HuH-7 (cell line): ENCODE measurements around the gene ZHX3.

Source experiments
- DNase-seq: peaks from one replicate; pipeline ENCODE4 v3.0.0; 2011; ENCODE audit warnings: low spot score

Gene ZHX3

DNA sequence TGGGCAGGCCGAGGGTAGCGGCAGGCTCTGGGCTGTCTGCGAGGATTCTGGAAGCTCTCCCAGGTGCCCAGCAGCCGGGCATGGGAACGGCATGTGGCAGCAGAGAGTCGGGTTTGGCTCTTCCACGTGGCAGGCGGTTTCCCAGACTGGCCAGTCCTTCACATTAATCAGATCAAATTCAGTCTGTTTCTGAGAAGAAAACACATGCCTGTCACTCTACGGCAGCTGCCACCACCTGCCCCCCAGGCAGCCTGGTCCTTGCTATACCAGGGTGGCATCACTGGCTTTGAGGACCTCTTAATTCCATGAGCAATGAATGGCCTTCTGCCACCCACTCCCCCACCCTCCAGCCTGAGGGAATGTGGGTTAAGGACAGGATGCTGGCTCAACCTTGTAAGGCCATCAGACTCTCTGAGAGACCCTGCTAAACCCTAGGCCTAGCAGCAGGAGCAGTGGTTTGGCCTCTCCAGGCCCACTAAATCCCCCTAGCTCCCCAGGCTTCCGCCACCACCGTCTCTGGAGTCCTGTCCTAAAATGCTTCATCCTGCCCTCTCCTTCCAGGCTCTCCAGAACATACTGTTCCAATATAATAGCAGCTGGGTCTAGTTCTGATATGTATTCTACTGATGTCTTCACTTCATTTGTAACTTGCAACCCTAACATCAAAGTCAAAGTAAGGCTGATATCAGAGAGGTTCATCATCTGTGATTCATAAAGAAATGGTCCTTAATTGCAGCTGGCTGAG, 132.3 kb downstream of the ZHX3 start:
- DNase-seq, result no peak

DNA sequence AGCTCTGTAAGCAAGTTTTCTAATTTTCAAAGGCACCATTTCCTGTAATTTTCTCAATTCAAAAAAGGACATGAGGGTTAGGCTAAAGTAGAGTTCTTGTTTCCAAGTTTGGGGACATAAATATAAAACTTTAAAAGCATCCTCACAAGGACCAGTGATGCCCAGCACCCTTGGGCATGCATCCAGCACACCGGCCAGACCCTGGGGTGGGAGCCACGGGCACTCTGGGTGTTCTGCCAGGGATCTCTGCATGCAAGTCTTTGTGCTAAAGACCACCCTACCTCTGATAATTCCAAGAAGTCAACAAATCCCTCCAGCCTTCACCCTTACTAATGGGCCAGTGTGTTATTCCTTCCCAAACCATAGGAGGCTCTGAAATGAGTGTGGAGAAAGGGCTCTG, 133.7 kb downstream of the ZHX3 start:
- no peak for DNase-seq

GRCh38 chr20:41183391-41183790, 134.1 kb downstream of the ZHX3 start:
- no peak for DNase-seq

DNA sequence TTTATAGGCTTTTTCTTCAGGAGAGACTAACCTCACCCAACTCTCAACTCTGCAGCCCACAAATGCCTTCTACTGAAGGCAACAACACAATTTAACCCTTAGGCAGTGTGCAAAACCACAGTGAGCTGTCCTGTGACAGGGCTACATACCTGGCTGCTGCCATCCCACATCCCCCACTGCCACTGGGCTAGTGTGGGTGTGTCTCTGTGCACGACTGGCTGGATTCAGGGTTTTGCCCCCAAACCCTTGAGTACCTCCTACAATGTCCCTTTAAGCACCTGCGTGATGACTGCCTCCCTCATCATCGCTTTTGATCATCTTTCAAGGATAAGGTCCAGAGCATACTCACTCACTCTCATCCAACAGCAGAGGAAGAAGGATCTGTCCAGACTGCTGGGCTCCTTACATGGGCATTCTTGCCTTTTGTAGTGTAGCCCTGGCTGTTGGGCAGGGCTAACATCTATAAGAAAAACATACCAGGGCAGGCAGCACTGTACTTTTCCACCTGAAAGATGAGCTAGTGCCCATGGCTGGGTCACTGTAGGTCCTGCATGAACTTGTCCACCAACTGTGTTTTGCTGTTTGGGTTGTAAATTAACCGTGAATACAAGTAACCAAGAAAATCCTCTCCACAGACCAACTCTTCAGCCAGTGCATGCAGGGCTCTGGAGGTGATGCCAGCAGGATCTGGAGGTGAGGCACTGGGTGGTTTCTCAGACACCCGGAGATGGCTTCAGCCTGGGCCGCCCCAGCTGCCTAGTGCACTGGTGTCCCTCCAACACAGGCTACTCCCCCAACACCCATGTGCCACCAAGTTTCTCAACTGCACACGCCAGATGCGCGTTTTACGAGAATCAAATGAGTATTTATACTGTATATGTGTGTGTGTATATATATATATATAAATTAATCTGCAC, 135.0 kb downstream of the ZHX3 start:
- no peak for DNase-seq

DNA sequence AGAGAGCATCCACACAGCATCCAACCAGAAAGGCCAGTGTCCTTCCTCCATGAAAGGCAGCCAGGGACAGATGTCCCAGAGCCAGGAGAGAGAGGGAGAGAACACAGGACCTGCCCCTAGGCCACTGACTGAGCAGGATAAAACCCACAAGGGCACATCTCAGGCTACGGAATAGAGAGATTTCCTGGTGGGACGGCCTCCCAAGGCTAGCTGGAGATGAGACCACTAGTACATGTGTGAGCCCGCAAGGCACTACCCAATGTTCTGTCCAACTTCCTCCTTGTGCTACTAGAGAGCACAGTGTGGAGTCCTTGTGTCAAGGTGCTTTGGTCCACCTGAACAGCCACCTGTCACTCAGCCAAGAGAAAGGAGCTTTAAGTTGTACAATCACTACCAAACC, 136.0 kb downstream of the ZHX3 start:
- DNase-seq, result no peak

GRCh38 chr20:41180599-41181333, 136.8 kb downstream of the ZHX3 start:
- DNase-seq, result no peak

DNA sequence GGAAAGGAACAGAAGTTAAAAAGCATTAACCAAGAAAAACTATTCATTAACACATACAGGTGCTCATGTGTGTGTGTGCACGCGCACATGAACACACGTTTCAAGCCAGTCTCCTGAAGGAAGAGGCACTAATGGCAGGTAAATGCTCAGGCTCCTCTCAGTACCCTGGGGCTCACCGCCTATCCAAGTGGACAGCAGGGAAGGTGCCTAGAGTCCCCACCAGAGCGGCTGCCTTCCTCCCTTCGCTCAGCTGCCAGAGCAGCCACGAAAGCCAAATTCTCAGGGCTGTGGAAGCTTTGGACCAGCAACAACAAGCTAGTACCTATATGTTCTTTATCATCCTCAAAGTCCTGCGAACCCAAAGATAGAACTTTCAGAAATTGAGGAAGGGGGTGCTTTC, 137.6 kb downstream of the ZHX3 start:
- DNase-seq, result no peak

DNA sequence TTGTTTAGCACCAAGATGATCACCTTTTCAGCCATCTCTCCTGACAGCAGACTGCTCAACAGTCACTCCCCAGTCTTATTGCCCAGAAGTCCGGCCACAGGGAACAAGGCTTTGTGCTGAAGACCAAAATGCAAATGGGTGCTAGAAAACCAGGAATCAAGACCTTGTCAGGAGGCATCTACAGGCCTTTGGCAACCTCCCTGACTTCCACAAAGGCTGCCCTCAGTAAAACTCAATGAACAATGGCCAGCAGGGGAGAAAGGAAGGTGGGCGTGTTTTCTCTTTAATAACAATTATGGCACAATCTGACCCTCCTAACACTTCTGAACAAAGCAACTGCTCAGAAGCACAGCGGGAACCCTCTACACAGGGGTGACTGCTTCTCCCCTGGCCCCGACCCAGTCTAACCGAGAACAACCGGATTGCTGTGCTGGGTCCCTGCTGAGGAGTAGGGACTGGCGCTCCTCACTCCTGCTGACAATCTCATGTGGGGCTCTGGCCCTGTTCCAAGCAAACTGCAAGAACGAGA, 138.6 kb downstream of the ZHX3 start:
- no peak for DNase-seq

GRCh38 chr20:41178495-41178894, 139.0 kb downstream of the ZHX3 start:
- DNase-seq, result no peak

DNA sequence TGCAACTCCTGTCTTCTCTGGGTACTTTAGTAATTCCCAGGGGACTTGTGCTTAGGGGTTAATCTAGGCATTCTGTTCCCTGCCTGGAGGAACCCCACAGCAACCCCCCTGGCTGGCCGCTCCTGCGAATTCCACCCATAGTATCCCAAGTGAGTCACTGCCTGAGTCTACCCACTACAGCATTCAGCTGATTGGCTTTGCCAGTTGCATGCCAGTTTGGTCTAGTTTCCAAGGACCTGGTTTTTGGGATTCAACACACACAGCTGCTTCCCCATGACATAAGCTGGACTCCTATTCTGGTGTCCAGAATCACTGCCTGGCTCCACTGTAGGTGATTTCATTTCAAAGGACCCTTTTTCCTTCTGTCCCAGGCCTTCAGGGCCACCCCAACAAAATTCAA, 139.9 kb downstream of the ZHX3 start:
- DNase-seq, result no peak

- DNase-seq, result no peak
Measured at GRCh38 chr20:41176711-41177552, 140.6 kb downstream of the ZHX3 start.

DNA sequence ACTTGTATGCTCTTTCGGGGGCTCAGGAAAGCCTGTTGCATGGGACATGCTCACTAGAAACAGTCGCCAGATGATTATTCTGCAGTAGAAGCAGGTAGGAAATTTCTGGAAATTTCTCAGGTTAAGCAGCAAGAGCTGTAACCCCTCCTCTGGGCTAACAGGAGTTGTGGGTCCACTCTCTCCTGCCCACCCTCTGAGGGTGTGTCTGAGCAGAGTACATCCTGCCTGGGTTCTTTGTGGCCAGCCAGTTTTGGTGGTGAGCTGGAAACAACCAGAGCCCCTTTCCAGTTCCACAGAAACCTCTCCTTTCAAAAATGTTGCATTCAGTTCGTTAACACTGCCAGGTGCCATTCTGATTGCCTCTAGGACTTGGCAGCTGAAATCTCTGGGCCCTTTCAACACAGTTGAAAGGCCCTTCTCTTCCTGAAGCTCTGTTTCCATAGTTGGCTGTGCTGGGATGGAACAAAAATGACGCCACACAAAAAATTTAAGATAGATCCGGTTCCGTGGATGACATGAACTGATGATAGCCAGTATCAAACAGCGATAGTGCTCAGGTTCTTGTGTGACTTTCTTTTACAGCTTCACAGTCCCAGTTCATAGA, 141.7 kb downstream of the ZHX3 start:
- no peak for DNase-seq

DNA sequence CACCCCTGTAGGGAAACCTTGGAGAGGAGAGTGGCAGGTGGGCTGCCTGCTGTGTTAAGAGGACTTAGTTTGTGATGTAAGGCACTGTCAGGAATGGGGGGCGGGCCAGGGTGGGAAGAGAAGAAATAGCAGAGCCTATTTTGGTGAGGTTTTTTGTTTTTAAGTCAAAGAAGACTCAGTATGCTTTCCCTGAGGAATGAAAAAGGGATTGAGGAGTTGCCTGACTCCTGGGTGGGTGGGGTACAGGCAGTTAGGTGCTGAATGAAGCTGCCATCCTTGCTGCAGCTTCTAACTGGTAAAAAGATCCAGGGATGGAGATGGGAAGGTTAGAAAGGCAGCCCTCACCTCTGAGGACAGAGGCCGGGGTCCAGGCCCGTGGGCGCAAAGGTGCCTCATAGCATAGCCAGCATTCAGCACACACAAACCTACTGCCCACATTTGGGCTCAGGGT, 142.3 kb downstream of the ZHX3 start:
- no peak for DNase-seq

GRCh38 chr20:41174782-41175181, 142.7 kb downstream of the ZHX3 start:
- no peak for DNase-seq

DNA sequence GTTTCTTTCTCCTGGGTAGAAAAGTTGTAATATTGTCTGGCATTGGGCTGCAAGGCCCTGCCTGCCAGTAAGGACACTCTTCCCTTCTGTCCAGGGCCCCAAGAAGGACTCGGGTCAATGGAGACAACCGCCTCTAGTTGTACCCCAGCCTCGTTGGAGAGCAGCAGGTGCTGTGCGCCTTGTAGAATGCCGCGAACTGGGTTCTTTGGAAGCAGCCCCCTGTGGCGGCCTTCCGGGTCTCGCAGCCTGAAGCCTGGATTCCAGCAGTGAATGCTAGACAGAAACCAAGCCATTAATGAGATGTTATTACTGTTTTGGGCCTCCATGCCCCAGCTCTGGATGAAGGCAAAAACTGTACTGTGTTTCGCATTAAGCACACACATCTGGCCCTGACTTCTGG, 143.2 kb downstream of the ZHX3 start:
- no peak for DNase-seq

DNA sequence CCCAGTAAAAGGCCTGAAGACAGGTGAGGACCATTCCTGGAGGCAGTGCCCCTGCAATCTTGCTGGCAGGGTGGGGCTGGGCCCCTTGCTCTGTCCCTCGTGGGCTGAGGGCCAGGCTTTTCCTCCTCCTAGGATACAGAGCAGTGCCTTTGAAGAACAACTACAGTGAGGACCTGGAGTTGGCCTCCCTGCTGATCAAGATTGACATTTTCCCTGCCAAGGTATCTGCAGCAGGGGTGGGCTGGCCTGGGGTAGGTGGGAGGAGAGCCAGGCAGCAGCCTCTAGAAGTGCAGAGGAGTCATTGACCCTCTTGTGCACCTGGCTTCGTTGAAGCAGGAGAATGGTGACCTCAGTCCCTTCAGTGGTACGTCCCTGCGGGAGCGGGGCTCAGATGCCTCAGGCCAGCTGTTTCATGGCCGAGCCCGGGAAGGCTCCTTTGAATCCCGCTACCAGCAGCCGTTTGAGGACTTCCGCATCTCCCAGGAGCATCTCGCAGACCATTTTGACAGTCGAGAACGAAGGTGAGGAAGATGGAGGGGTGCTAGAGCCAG, 143.7 kb downstream of the ZHX3 start:
- no peak for DNase-seq

DNA sequence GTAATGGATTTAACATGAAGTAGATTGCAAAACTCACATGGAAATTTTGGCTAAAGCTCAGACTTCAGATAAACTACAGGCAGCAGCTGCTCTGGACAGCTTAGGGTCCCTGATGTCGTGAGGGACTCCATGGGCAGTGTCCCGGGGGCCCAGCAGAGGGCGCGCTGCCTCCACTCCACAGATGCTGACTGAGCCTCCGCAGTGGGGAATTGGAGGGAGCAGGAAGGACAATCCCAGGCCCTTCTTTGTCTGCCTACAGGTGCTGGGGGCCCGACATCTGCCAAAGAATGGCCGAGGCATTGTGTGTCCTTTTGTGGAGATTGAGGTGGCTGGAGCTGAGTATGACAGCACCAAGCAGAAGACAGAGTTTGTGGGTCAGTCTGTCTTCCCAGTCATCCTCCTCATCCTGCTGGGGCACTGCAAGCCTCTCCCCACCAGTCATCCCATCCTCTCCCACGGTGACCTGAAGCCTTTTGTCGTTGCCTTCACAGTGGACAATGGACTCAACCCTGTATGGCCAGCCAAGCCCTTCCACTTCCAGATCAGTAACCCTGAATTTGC, 144.3 kb downstream of the ZHX3 start:
- peak; percentile 92 for DNase-seq

- no peak for DNase-seq
Measured at GRCh38 chr20:41172296-41173140, 145.0 kb downstream of the ZHX3 start.

DNA sequence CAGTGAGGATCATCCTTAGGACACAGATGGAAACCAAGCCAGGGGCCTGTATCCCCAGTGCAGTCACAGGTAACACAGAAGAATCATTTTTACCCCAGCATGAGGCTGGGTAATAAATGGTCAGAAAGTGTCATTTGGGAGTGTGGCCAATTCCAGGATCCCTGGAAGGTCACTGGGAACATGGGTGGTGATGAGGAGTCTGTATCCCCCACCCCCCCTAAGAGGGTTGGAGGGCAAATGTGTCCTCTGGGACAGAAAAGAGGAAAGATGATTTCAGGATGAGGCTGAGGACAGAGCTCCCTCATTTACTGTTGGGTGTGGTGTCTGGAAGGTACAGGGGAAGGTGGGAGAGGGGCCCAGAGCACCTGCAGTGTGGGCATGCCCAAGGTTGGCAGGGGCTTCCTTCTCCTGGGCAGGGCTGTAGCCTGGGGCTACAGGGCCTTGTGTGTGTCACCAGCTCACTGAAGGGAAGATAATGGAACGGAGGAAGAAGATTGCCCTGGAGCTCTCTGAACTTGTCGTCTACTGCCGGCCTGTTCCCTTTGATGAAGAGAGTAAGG, 145.7 kb downstream of the ZHX3 start:
- no peak for DNase-seq
